Common myeloid progenitor, CD34-positive (primary cell): Measurements from ENCODE around the gene TRIM61.
"Not testable (repeated sequence)": the region's sequence is repeated elsewhere in the genome, so short reads cannot be mapped to it uniquely, and the experiment has no call there.

Source experiments
- CTCF ChIA-PET: fragments of 350-600 bp; sonication (Branson Sonifier 250); formaldehyde crosslinking; loops from one replicate; lab custom pipeline; 2021; ENCODE audit warnings: antibody characterized with exemption; lab: Charles Lee
- POLR2A ChIA-PET: fragments of 350-600 bp; sonication (Branson Sonifier 250); formaldehyde crosslinking; loops from one replicate; lab custom pipeline; 2021; ENCODE audit warnings: antibody characterized with exemption; lab: Charles Lee
- DNase-seq, 3 donors: peaks; one replicate each; pipeline versions ENCODE4 v3.0.0 to v3.0.0-alpha.2; 2013
- H3K27ac ChIP-seq, 2 experiments: 1 replicate in 1 of 2; 2 replicates in 1 of 2; pipeline ENCODE4 v1.7.0; 2013; ENCODE audit warnings: inconsistent platforms in 2 of 2, low read length in 2 of 2, mild to moderate bottlenecking in 2 of 2, low read depth in 1 of 2, moderate library complexity in 1 of 2; ENCODE audit not compliant: severe bottlenecking in 2 of 2, insufficient read depth in 1 of 2, poor library complexity in 1 of 2
- H3K27me3 ChIP-seq, 5 experiments: replicated peaks in 2 of 5; 1 replicate in 3 of 5; 2 replicates in 2 of 5; pipeline versions ENCODE4 v1.6.1 to v1.7.0; 2013; ENCODE audit warnings: low read length in 4 of 5, mild to moderate bottlenecking in 2 of 5, moderate library complexity in 2 of 5, inconsistent platforms in 1 of 5; ENCODE audit not compliant: insufficient read depth in 5 of 5, control insufficient read depth in 4 of 5
- H3K36me3 ChIP-seq, 4 experiments: 1 replicate in 2 of 4; 2 replicates in 2 of 4; pipeline versions ENCODE4 v1.6.1 to v1.7.0; 2013; ENCODE audit warnings: low read length in 3 of 4, control low read depth in 1 of 4, mild to moderate bottlenecking in 1 of 4; ENCODE audit not compliant: control insufficient read depth in 4 of 4, insufficient read depth in 4 of 4
- H3K4me1 ChIP-seq, 4 experiments: 1 replicate in 3 of 4; 2 replicates in 1 of 4; pipeline versions ENCODE4 v1.6.1 to v1.7.1; 2013; ENCODE audit warnings: low read length in 3 of 4, mild to moderate bottlenecking in 3 of 4, control low read depth in 1 of 4, inconsistent platforms in 1 of 4, moderate library complexity in 1 of 4; ENCODE audit not compliant: control insufficient read depth in 4 of 4, insufficient read depth in 4 of 4; ENCODE audit errors: control extremely low read depth in 1 of 4
- H3K4me3 ChIP-seq, 7 experiments: 1 replicate in 4 of 7; 2 replicates in 3 of 7; pipeline versions ENCODE4 v1.5.1 to v1.7.0; 2013; ENCODE audit warnings: mild to moderate bottlenecking in 7 of 7, low read length in 6 of 7, moderate library complexity in 6 of 7, inconsistent platforms in 2 of 7, low read depth in 2 of 7, control low read depth in 1 of 7; ENCODE audit not compliant: insufficient read depth in 4 of 7, control insufficient read depth in 1 of 7; ENCODE audit errors: extremely low read depth in 1 of 7
- H3K9me3 ChIP-seq, 5 experiments: 1 replicate in 4 of 5; 2 replicates in 1 of 5; pipeline versions ENCODE4 v1.6.1 to v1.7.1; 2013; ENCODE audit warnings: low read length in 4 of 5, mild to moderate bottlenecking in 2 of 5, inconsistent platforms in 1 of 5, low read depth in 1 of 5, moderate library complexity in 1 of 5; ENCODE audit not compliant: control insufficient read depth in 4 of 5, insufficient read depth in 2 of 5; ENCODE audit errors: control extremely low read depth in 1 of 5
- WGBS: methylation state at CpG from one replicate; pipeline ENCODE4 v1.1.5; 2013; ENCODE audit not compliant: insufficient coverage; 5-methylcytosine and 5-hydroxymethylcytosine counted together

TRIM61 gene

DNA sequence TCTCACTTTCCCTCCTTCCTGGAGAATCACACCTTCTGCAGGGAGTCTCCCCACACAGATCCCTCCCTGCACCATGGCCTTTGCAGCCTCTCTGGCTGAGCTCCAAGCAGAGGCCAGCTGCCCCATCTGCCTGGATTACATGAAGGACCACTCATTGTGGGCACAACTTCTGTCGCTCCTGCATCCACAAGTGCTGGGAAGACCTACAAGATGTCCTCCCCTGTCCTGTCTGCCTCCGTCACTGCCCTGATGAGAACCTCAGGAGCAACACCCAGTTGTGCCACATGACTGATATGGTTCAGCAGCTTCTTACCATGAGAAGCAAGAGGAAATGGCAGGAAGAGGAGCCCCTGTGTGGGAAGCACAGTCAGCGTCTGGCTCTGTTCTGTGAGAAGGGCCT is 29.5 kb downstream of the TRIM61 start:
- H3K36me3 ChIP-seq, H3K4me1 ChIP-seq, H3K27ac ChIP-seq, POLR2A ChIA-PET, DNase-seq, H3K9me3 ChIP-seq, H3K4me3 ChIP-seq, H3K27me3 ChIP-seq: not testable (repeated sequence)
- CTCF ChIA-PET: interaction anchor here (1.2 to 1.4 kb wide), 2 partner anchors 8 to 10 kb away, joined by 3 to 4 read pairs; no protein-coding TSS in a partner anchor
- WGBS: 84% methylated on average over 3 of the region's 3 CpGs

DNA sequence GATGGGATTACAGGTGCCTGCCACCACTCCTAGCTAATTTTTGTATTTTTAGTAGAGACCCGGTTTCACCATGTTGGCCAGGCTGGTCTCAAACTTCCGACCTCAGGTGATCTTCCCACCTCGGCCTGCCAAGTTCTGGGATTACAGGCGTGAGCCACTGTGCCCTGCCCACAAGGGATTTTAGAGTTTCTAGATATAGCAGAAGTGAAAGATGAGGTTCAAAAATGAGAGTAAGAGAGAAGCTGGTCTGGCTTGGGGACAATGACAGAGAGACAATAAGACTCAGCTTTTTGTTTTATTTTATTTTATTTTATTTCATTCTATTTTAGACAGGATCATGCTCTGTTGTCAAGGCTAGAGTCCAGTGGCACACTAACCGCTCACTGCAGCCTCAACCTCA is 30.6 kb downstream of the TRIM61 start:
- ChIA-PET CTCF (interaction anchor here (1.2 to 1.4 kb wide), 2 partner anchors 9 kb away, joined by 3 to 4 read pairs; no protein-coding TSS in a partner anchor), POLR2A (no interaction called here)
- Histone ChIP-seq H3K27me3 (peaks cover 0 to 4% (median 4%) of the 10 kb centered on the region in 5 experiments), H3K4me1 (no peaks in the 10 kb centered on the region), H3K9me3 (no peaks in the 10 kb centered on the region), H3K36me3 (no peaks in the 10 kb centered on the region), H3K4me3 (no peak overlapping the region), H3K27ac (no peak overlapping the region)
- no peak for DNase-seq
- WGBS: 93% methylated on average over 5 of the region's 5 CpGs

DNA sequence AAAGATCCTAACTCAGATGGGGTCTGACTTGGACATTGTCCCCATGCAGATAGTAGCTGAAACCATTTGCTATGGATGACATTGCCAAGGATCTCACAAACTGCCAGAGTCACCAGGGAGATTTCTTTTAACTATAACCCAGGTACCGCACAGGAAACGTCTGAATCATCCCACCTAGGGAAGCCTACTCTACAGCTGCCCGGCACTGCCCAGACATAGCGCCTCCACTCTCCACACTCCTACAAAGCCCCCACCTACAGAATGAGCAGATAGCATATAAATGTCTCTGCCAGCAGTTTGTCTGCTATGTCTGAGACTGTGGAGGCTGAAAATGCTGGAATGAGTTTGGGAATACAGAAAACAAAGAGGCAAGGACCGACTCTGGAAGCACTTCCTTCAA is 32.3 kb downstream of the TRIM61 start:
- H3K27ac ChIP-seq: no peak overlapping the region

DNA sequence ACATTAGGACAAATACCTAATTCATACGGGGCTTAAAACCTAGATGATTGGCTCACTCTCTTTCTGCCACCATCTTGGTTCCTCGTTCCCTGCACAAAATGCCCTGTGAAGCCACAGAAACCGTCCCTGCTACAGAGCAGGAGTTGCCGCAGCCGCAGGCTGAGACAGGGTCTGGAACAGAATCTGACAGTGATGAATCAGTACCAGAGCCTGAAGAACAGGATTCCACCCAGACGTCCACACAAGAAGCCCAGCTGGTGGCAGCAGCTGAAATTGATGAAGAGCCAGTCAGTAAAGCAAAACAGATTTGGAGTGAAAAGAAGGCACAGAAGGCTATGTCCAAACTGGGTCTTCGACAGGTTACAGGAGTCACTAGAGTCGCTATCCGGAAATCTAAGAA is 34.3 kb downstream of the TRIM61 start:
- Histone ChIP-seq H3K4me1 (no peaks in the 10 kb centered on the region), H3K27ac (no peak overlapping the region), H3K36me3 (no peaks in the 10 kb centered on the region), H3K27me3 (peaks cover 0 to 8% (median 2%) of the 10 kb centered on the region in 5 experiments), H3K9me3 (no peaks in the 10 kb centered on the region), H3K4me3 (no peak overlapping the region)
- no peak for DNase-seq
- WGBS: 92% methylated on average over 9 of the region's 9 CpGs
- ChIA-PET POLR2A (no interaction called here), CTCF (no interaction called here)

More for the DNA sequence above, 32.3 kb downstream of the TRIM61 start:
- 75% methylated on average over 3 of the region's 5 CpGs for WGBS
- no peak for DNase-seq
- Histone ChIP-seq H3K9me3 (no peaks in the 10 kb centered on the region), H3K27me3 (peaks cover 0 to 5% (median 4%) of the 10 kb centered on the region in 5 experiments), H3K4me1 (no peaks in the 10 kb centered on the region), H3K4me3 (no peak overlapping the region), H3K36me3 (no peaks in the 10 kb centered on the region)
- CTCF ChIA-PET: no interaction called here
- POLR2A ChIA-PET: no interaction called here

DNA sequence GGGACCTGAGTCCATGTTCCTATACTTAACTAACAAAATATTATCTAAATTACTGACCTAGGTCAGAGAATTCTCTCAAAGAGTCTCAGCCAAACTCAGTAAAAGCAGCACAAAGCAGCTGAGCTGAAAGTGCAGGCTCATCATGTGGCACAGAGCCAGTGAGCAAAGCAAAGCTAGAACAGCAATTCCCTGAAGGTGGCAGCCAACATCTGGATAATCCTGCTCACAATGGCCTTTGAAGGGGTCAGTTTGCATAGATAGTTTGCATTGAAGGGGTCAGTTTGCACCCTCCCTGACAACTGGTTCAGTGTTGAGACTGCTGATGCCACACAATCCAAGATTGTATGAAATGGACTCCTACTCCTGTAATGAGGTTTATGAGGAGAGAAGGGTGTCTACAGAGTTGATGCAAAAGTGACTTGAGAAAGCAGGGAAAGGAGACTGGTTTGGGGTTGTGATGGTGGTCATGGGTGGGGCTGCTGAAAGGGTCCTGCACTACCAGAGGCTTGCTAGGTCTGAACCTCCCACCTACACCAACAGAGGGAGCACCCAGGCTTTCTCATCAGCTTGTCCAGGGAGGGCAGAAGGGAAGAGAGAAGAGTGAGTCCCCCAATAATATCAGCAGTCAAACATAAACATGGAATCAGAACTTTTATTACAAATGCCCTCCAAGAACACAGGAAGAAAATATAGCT is 39.7 kb downstream of the TRIM61 start:
- Histone ChIP-seq H3K9me3 (no peaks in the 10 kb centered on the region), H3K27me3 (peaks cover 0 to 7% (median 0%) of the 10 kb centered on the region in 5 experiments), H3K36me3 (no peaks in the 10 kb centered on the region), H3K27ac (no peak overlapping the region), H3K4me1 (no peaks in the 10 kb centered on the region), H3K4me3 (no peak overlapping the region)
- ChIA-PET POLR2A (no interaction called here), CTCF (interaction anchor here (1.2 to 1.8 kb wide), 2 partner anchors 10 to 16 kb away, joined by 4 read pairs; no protein-coding TSS in a partner anchor)
- peak in 2 of 3 donors; percentile 9 to 13 for DNase-seq

DNA sequence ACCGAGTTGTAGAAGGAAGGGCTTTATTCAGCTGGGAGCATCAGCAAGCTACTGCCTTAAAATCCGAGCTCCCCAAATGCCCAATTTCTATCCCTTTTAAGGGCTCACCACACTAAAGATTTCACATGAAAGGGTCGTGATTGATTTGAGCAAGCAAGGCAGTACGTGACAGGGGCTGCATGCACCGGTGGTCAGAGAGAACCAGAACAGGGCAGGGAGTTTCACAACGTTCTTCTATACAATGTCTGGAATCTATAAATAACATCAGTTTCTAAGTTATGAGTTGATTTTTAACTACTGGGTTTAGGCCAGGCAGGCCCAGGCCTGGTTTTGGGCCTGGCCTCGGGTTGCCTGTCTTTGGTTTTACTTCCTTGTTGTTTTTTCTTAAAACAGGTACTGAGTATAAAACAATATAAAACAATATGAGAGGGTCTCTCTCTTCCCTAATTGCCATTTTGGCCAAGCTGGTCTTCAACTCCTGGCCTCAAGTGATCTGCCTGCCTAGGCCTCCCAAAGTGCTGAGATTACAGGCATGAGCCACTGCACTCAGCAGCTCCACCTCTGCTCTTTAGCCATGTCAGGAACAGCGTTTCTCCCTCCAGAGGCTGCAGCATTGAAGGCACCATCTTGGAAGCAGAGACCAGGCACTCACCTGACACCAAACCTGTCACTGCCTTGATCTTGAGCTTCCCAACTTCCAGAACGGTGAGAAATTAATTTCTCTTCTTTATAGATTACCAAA is 41.4 kb downstream of the TRIM61 start:
- POLR2A ChIA-PET, H3K4me1 ChIP-seq, H3K4me3 ChIP-seq, H3K36me3 ChIP-seq, H3K27me3 ChIP-seq, H3K9me3 ChIP-seq, DNase-seq, CTCF ChIA-PET, H3K27ac ChIP-seq: not testable (repeated sequence)
- WGBS: 90% methylated on average over 2 of the region's 9 CpGs

DNA sequence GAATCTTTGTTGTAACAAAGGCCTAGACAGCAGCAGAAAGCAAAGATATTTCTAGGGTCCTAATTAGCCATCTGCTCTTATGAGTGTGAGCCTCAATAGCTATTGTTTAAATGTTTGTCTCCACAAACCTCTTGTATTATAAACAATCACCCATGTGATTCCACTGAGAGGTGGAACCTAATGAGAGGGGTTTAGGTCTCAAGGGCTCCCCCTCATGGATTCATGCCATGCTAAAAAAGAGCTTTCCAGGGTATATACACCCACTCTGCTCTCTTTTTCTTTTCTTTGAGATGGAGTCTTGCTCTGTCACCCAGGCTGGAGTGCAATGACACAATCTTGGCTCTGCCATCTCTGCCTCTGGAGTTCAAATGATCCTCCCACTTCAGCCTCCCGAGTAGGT is 42.1 kb downstream of the TRIM61 start:
- Histone ChIP-seq H3K27me3 (peaks cover 0 to 4% (median 0%) of the 10 kb centered on the region in 5 experiments), H3K27ac (no peak overlapping the region), H3K4me3 (no peak overlapping the region), H3K36me3 (no peaks in the 10 kb centered on the region), H3K4me1 (no peaks in the 10 kb centered on the region), H3K9me3 (no peaks in the 10 kb centered on the region)
- WGBS: 100% methylated on average over 1 of the region's 1 CpG
- DNase-seq: peak in 1 of 3 donors; percentile 13
- ChIA-PET POLR2A (no interaction called here), CTCF (no interaction called here)
